ENCODE results near the gene XIST. TPM values are rescaled to one million over a fixed set of nuclear protein-coding genes. Genes with fewer than 3 reads are reported as not detected.
"Not testable (repeated sequence)": the region's sequence is repeated elsewhere in the genome, so short reads cannot be mapped to it uniquely, and the experiment has no call there.

Gene XIST
- polyA plus RNA-seq (2013) = 576 TPM

DNA sequence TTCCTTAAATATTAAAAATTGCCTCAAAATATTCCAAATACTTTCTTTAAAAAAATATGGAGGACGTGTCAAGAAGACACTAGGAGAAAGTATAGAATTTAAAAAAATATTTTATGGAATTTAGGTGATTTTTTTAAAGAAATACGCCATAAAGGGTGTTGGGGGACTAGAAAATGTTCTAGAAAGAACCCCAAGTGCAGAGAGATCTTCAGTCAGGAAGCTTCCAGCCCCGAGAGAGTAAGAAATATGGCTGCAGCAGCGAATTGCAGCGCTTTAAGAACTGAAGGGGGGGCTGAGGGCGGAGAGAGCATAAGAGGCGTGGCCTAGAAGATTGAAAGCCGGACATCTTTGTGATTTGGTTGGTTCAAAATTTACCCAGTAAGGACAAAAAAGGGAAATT lies at the start of gene XIST:
TSS of gene XIST (minus strand) at position 248 of the 400 bp plus-strand sequence.
- DNase-seq = peak in 2 of 3 donors; percentile 88 to 91

DNA sequence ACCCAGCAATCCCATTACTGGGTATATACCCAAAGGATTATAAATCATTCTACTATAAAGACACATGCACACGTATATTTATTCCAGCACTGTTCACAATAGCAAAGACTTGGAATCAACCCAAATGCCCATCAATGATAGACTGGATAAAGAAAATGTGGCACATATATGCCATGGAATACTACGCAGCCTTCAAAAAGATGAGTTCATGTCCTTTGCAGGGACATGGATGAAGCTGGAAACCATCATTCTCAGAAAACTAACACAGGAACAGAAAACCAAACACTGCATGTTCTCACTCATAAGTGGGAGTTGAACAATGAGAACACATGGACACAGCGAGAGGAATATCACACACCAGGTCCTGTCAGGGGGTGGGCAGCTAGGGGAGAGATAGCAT lies 45.8 kb upstream of the XIST start:
- H3K9me3 ChIP-seq (ENCODE audit: control extremely low read depth in 1 of 5, control insufficient read depth in 4 of 5, insufficient read depth in 2 of 5, low read depth in 1 of 5, low read length in 4 of 5); H3K27ac ChIP-seq (ENCODE audit: insufficient read depth in 1 of 2, low read depth in 1 of 2, low read length in 2 of 2, poor library complexity in 1 of 2, severe bottlenecking in 2 of 2); H3K27me3 ChIP-seq (replicated peaks in 2 of 5; ENCODE audit: control insufficient read depth in 4 of 5, insufficient read depth in 5 of 5, low read length in 4 of 5); CTCF ChIA-PET; H3K4me1 ChIP-seq (ENCODE audit: control extremely low read depth in 1 of 4, control insufficient read depth in 4 of 4, insufficient read depth in 4 of 4, low read length in 3 of 4); POLR2A ChIA-PET; H3K4me3 ChIP-seq (ENCODE audit: control insufficient read depth in 1 of 7, extremely low read depth in 1 of 7, insufficient read depth in 4 of 7, low read depth in 2 of 7, low read length in 6 of 7); DNase-seq; H3K36me3 ChIP-seq (ENCODE audit: control insufficient read depth in 4 of 4, insufficient read depth in 4 of 4, low read length in 3 of 4): not testable (repeated sequence)
- WGBS (ENCODE audit: insufficient coverage) = 80% methylated on average over 1 of the region's 3 CpGs

More for the DNA sequence above, at the start of gene XIST:
- CTCF ChIA-PET = interaction anchor here (5.1 kb wide), 1 partner anchor 163 kb away, joined by 22 read pairs; no protein-coding TSS in a partner anchor
- POLR2A ChIA-PET = no interaction called here
- 53% methylated on average over 7 of the region's 8 CpGs for WGBS (ENCODE audit: insufficient coverage)
- Histone ChIP-seq H3K27me3 (replicated peaks in 2 of 5; ENCODE audit: control insufficient read depth in 4 of 5, insufficient read depth in 5 of 5, low read length in 4 of 5) (no peaks in the 10 kb centered on the region), H3K27ac (ENCODE audit: insufficient read depth in 1 of 2, low read depth in 1 of 2, low read length in 2 of 2, poor library complexity in 1 of 2, severe bottlenecking in 2 of 2) (peak within 1 kb of the TSS; percentile 74 to 86), H3K36me3 (ENCODE audit: control insufficient read depth in 4 of 4, insufficient read depth in 4 of 4, low read length in 3 of 4) (peaks cover 0 to 4% (median 0%) of the 10 kb centered on the region in 4 experiments), H3K9me3 (ENCODE audit: control extremely low read depth in 1 of 5, control insufficient read depth in 4 of 5, insufficient read depth in 2 of 5, low read depth in 1 of 5, low read length in 4 of 5) (no peaks in the 10 kb centered on the region), H3K4me3 (ENCODE audit: control insufficient read depth in 1 of 7, extremely low read depth in 1 of 7, insufficient read depth in 4 of 7, low read depth in 2 of 7, low read length in 6 of 7) (peak within 1 kb of the TSS in 5 of 7 experiments; percentile 67 to 96 (median 75)), H3K4me1 (ENCODE audit: control extremely low read depth in 1 of 4, control insufficient read depth in 4 of 4, insufficient read depth in 4 of 4, low read length in 3 of 4) (peaks cover 0 to 12% (median 6%) of the 10 kb centered on the region in 4 experiments)

DNA sequence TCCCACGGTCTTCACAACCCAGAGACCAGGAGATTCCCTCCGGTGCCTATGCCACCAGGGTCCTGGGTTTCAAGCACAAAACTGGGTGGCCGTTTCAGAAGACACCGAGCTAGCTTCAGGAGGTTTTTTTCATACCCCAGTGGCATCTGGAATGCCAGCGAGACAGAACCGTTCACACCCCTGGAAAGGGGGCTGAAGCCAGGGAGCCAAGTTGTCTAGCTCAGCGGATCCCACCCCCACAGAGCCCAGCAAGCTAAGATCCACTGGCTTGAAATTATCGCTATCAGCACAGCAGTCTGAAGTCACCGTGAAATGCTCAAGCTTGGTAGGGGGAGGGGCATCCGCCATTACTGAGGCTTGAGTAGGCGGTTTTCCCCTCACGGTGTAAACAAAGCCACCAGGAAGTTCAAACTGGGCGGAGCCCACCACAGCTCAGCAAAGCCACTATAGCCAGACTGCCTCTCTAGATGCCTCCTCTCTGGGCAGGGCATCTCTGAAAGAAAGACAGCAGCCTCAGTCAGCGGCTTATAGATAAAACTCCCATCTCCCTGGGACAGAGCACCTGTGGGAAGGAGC lies 40.1 kb upstream of the XIST start:
- DNase-seq = peak in 2 of 3 donors; percentile 30 to 48
- H3K4me3 ChIP-seq (ENCODE audit: control insufficient read depth in 1 of 7, extremely low read depth in 1 of 7, insufficient read depth in 4 of 7, low read depth in 2 of 7, low read length in 6 of 7) = peak overlapping the region in 1 of 7 experiments; percentile 37
- H3K9me3 ChIP-seq (ENCODE audit: control extremely low read depth in 1 of 5, control insufficient read depth in 4 of 5, insufficient read depth in 2 of 5, low read depth in 1 of 5, low read length in 4 of 5); POLR2A ChIA-PET; H3K4me1 ChIP-seq (ENCODE audit: control extremely low read depth in 1 of 4, control insufficient read depth in 4 of 4, insufficient read depth in 4 of 4, low read length in 3 of 4); H3K27ac ChIP-seq (ENCODE audit: insufficient read depth in 1 of 2, low read depth in 1 of 2, low read length in 2 of 2, poor library complexity in 1 of 2, severe bottlenecking in 2 of 2); H3K36me3 ChIP-seq (ENCODE audit: control insufficient read depth in 4 of 4, insufficient read depth in 4 of 4, low read length in 3 of 4); H3K27me3 ChIP-seq (replicated peaks in 2 of 5; ENCODE audit: control insufficient read depth in 4 of 5, insufficient read depth in 5 of 5, low read length in 4 of 5); CTCF ChIA-PET: not testable (repeated sequence)
- 64% methylated on average over 14 of the region's 14 CpGs for WGBS (ENCODE audit: insufficient coverage)

DNA sequence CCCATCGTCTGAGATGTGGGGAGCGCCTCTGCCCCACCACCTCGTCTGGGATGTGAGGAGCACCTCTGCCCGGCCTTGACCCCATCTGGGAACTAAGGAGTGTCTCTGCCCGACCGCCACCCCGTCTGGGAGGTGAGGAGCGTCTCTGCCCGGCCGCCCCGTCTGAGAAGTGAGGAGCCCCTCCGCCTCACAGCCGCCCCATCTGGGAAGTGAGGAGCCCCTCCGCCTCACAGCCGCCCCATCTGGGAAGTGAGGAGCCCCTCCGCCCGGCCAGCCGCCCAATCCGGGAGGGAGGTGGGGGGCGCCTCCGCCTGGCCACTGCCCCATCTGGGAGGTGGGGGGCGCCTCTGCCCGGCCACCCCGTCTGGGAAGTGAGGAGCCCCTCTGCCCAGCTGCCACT lies 29.7 kb upstream of the XIST start:
- H3K27me3 ChIP-seq (replicated peaks in 2 of 5; ENCODE audit: control insufficient read depth in 4 of 5, insufficient read depth in 5 of 5, low read length in 4 of 5); CTCF ChIA-PET; H3K36me3 ChIP-seq (ENCODE audit: control insufficient read depth in 4 of 4, insufficient read depth in 4 of 4, low read length in 3 of 4); H3K27ac ChIP-seq (ENCODE audit: insufficient read depth in 1 of 2, low read depth in 1 of 2, low read length in 2 of 2, poor library complexity in 1 of 2, severe bottlenecking in 2 of 2); H3K9me3 ChIP-seq (ENCODE audit: control extremely low read depth in 1 of 5, control insufficient read depth in 4 of 5, insufficient read depth in 2 of 5, low read depth in 1 of 5, low read length in 4 of 5); H3K4me1 ChIP-seq (ENCODE audit: control extremely low read depth in 1 of 4, control insufficient read depth in 4 of 4, insufficient read depth in 4 of 4, low read length in 3 of 4); H3K4me3 ChIP-seq (ENCODE audit: control insufficient read depth in 1 of 7, extremely low read depth in 1 of 7, insufficient read depth in 4 of 7, low read depth in 2 of 7, low read length in 6 of 7); DNase-seq: not testable (repeated sequence)
- WGBS (ENCODE audit: insufficient coverage) = 92% methylated on average over 21 of the region's 24 CpGs
- POLR2A ChIA-PET = interaction anchor here (0.6 kb wide), 1 partner anchor 19 kb away, joined by 5 read pairs; no protein-coding TSS in a partner anchor

DNA sequence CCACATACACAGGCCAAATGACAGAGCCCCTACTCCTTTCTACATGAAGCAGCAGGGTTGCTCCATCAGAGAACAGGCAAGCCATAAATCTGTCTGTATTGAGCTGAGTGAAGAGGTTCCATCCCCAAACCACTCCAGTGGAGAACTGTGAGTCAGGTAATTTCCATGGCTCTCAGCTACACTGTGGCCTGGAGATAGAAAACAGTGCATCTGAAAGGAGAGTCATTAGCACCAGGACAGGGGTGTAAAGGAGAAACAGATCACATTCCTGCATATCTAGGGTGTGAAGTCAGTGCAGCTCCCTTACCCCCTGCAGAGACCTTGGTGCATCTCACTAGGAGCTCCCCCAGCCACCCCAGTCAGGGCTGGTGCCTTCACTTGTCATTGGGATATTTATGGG lies 25.2 kb upstream of the XIST start:
- Histone ChIP-seq H3K4me3 (ENCODE audit: control insufficient read depth in 1 of 7, extremely low read depth in 1 of 7, insufficient read depth in 4 of 7, low read depth in 2 of 7, low read length in 6 of 7) (no peak overlapping the region), H3K4me1 (ENCODE audit: control extremely low read depth in 1 of 4, control insufficient read depth in 4 of 4, insufficient read depth in 4 of 4, low read length in 3 of 4) (no peaks in the 10 kb centered on the region), H3K27ac (ENCODE audit: insufficient read depth in 1 of 2, low read depth in 1 of 2, low read length in 2 of 2, poor library complexity in 1 of 2, severe bottlenecking in 2 of 2) (no peak overlapping the region), H3K9me3 (ENCODE audit: control extremely low read depth in 1 of 5, control insufficient read depth in 4 of 5, insufficient read depth in 2 of 5, low read depth in 1 of 5, low read length in 4 of 5) (peaks cover 0 to 7% (median 3%) of the 10 kb centered on the region in 5 experiments), H3K36me3 (ENCODE audit: control insufficient read depth in 4 of 4, insufficient read depth in 4 of 4, low read length in 3 of 4) (no peaks in the 10 kb centered on the region), H3K27me3 (replicated peaks in 2 of 5; ENCODE audit: control insufficient read depth in 4 of 5, insufficient read depth in 5 of 5, low read length in 4 of 5) (peaks cover 0 to 3% (median 0%) of the 10 kb centered on the region in 5 experiments)
- DNase-seq = no peak
- CTCF ChIA-PET = no interaction called here
- POLR2A ChIA-PET = no interaction called here

DNA sequence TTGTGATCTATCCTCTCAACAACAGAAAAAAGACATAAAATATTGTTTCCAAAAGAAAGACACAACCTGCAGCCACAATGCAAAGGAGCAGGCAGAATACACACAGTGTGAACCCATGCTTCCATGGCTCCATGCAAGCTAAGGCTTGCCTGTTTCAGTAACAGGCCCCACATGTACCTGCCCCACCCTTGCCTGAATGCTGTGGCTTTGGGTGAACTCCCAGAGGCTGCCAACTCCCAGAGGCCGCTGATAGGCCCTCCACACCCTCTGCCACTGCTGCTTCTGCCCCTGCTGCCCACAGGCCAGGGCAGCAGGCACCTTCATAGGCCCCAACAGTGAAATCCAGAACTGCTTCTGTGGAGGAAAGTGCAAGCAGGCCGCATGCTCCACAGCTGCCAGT lies 24.4 kb upstream of the XIST start:
- no peaks in the 10 kb centered on the region for H3K4me1 ChIP-seq (ENCODE audit: control extremely low read depth in 1 of 4, control insufficient read depth in 4 of 4, insufficient read depth in 4 of 4, low read length in 3 of 4)
- peaks cover 0 to 7% (median 3%) of the 10 kb centered on the region in 5 experiments for H3K9me3 ChIP-seq (ENCODE audit: control extremely low read depth in 1 of 5, control insufficient read depth in 4 of 5, insufficient read depth in 2 of 5, low read depth in 1 of 5, low read length in 4 of 5)
- peaks cover 0 to 3% (median 0%) of the 10 kb centered on the region in 5 experiments for H3K27me3 ChIP-seq (replicated peaks in 2 of 5; ENCODE audit: control insufficient read depth in 4 of 5, insufficient read depth in 5 of 5, low read length in 4 of 5)
- CTCF ChIA-PET = no interaction called here
- DNase-seq = no peak
- no peak overlapping the region for H3K27ac ChIP-seq (ENCODE audit: insufficient read depth in 1 of 2, low read depth in 1 of 2, low read length in 2 of 2, poor library complexity in 1 of 2, severe bottlenecking in 2 of 2)
- H3K4me3 ChIP-seq (ENCODE audit: control insufficient read depth in 1 of 7, extremely low read depth in 1 of 7, insufficient read depth in 4 of 7, low read depth in 2 of 7, low read length in 6 of 7) = no peak overlapping the region
- 100% methylated on average over 2 of the region's 2 CpGs for WGBS (ENCODE audit: insufficient coverage)
- POLR2A ChIA-PET = no interaction called here
- no peaks in the 10 kb centered on the region for H3K36me3 ChIP-seq (ENCODE audit: control insufficient read depth in 4 of 4, insufficient read depth in 4 of 4, low read length in 3 of 4)

DNA sequence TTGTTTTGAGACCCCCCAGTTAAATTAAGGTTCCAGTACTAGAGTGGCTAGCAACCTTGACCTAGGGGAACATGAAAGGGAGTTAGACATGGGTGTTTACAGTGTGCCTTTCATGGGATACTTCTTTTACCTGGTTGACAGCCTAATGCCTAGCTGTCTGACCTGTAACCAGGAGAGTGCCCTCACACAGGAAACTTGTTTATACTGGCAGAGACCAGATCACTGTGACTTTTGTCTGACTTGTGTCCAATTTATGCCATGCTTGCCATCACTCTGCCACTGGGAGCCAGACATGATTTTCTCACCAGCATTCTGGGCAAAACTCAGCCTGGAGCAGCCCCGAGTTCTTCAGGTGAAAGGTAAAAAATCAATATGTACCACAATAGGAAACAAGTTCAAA lies 16.4 kb upstream of the XIST start:
- Histone ChIP-seq H3K27me3 (replicated peaks in 2 of 5; ENCODE audit: control insufficient read depth in 4 of 5, insufficient read depth in 5 of 5, low read length in 4 of 5) (peaks cover 0 to 3% (median 0%) of the 10 kb centered on the region in 5 experiments), H3K9me3 (ENCODE audit: control extremely low read depth in 1 of 5, control insufficient read depth in 4 of 5, insufficient read depth in 2 of 5, low read depth in 1 of 5, low read length in 4 of 5) (no peaks in the 10 kb centered on the region), H3K27ac (ENCODE audit: insufficient read depth in 1 of 2, low read depth in 1 of 2, low read length in 2 of 2, poor library complexity in 1 of 2, severe bottlenecking in 2 of 2) (no peak overlapping the region), H3K4me1 (ENCODE audit: control extremely low read depth in 1 of 4, control insufficient read depth in 4 of 4, insufficient read depth in 4 of 4, low read length in 3 of 4) (no peaks in the 10 kb centered on the region), H3K4me3 (ENCODE audit: control insufficient read depth in 1 of 7, extremely low read depth in 1 of 7, insufficient read depth in 4 of 7, low read depth in 2 of 7, low read length in 6 of 7) (no peak overlapping the region), H3K36me3 (ENCODE audit: control insufficient read depth in 4 of 4, insufficient read depth in 4 of 4, low read length in 3 of 4) (no peaks in the 10 kb centered on the region)
- ChIA-PET POLR2A (no interaction called here), CTCF (no interaction called here)
- no peak for DNase-seq
- WGBS (ENCODE audit: insufficient coverage) = no CpG with 5 or more reads among the region's 1 CpG
